GM21526 (cell line): ENCODE measurements around the gene FOXN3.
"Not testable (repeated sequence)": the region's sequence is repeated elsewhere in the genome, so short reads cannot be mapped to it uniquely, and the experiment has no call there.

Experiments
- ATAC-seq: cut with Tn5 transposase; IDR thresholded peaks from one replicate; pipeline ENCODE4 v1.9.1; 2021; ENCODE audit warnings: moderate library complexity; ENCODE audit not compliant: unreplicated experiment, low FRiP score

FOXN3 gene

GRCh38 chr14:89214221-89214965, 202.6 kb downstream of the FOXN3 start:
- ATAC-seq = no peak

- no peak for ATAC-seq
Measured at GRCh38 chr14:89212386-89213235, 204.4 kb downstream of the FOXN3 start.

GRCh38 chr14:89209558-89209957, 207.5 kb downstream of the FOXN3 start:
- ATAC-seq = no peak

GRCh38 chr14:89207925-89208328, 209.1 kb downstream of the FOXN3 start:
- no peak for ATAC-seq

- no peak for ATAC-seq
Measured at GRCh38 chr14:89206389-89207031, 210.5 kb downstream of the FOXN3 start.

- ATAC-seq = no peak
Measured at GRCh38 chr14:89205137-89205740, 211.8 kb downstream of the FOXN3 start.

- no peak for ATAC-seq
Measured at GRCh38 chr14:89202413-89203190, 214.4 kb downstream of the FOXN3 start.

- ATAC-seq = no peak
Measured at GRCh38 chr14:89201645-89202044, 215.4 kb downstream of the FOXN3 start.

- not testable (repeated sequence) for ATAC-seq
Measured at GRCh38 chr14:89199357-89199756, 217.7 kb downstream of the FOXN3 start.

GRCh38 chr14:89198544-89199329, 218.3 kb downstream of the FOXN3 start:
- ATAC-seq = no peak

- no peak for ATAC-seq
Measured at GRCh38 chr14:89197623-89198022, 219.4 kb downstream of the FOXN3 start.

GRCh38 chr14:89196545-89196944, 220.5 kb downstream of the FOXN3 start:
- ATAC-seq = no peak

GRCh38 chr14:89194376-89194775, 222.7 kb downstream of the FOXN3 start:
- no peak for ATAC-seq

GRCh38 chr14:89190765-89191513, 226.1 kb downstream of the FOXN3 start:
- ATAC-seq = no peak

GRCh38 chr14:89188492-89188891, 228.5 kb downstream of the FOXN3 start:
- ATAC-seq = no peak

- ATAC-seq = no peak
Measured at GRCh38 chr14:89187501-89187900, 229.5 kb downstream of the FOXN3 start.

- no peak for ATAC-seq
Measured at GRCh38 chr14:89186856-89187376, 230.1 kb downstream of the FOXN3 start.
